IPS DF 6.9 (cell line): Measurements from ENCODE around the gene TGM4.
"Not testable (repeated sequence)": the region's sequence is repeated elsewhere in the genome, so short reads cannot be mapped to it uniquely, and the experiment has no call there.

Source experiments
- DNase-seq: peaks from one replicate; pipeline ENCODE4 v3.0.0-alpha.2; 2013; ENCODE audit warnings: low read depth, low spot score
- H3K27ac ChIP-seq: one replicate; pipeline ENCODE4 v1.5.1; 2013; ENCODE audit warnings: low read length, control low read depth
- H3K27me3 ChIP-seq: 2 replicates; pipeline ENCODE4 v1.6.1; 2013; ENCODE audit warnings: mild to moderate bottlenecking, low read length; ENCODE audit not compliant: control insufficient read depth, insufficient read depth
- H3K36me3 ChIP-seq: 2 replicates; pipeline ENCODE4 v1.6.1; 2013; ENCODE audit warnings: low read length; ENCODE audit not compliant: control insufficient read depth, insufficient read depth
- H3K4me1 ChIP-seq: 2 replicates; pipeline ENCODE4 v1.6.1; 2013; ENCODE audit warnings: low read length; ENCODE audit not compliant: control insufficient read depth, insufficient read depth
- H3K4me3 ChIP-seq: 2 replicates; pipeline ENCODE4 v1.5.1; 2013; ENCODE audit warnings: mild to moderate bottlenecking, low read length
- H3K9me3 ChIP-seq: 2 replicates; pipeline ENCODE4 v1.6.1; 2013; ENCODE audit warnings: low read length, inconsistent platforms; ENCODE audit not compliant: control insufficient read depth, insufficient read depth
- WGBS: extraction: QIAGEN DNeasy Blood & Tissue Kit; methylation state at CpG from one replicate; pipeline ENCODE4 v1.1.7; 2013; ENCODE audit warnings: mixed read lengths, missing lambda C conversion rate; ENCODE audit not compliant: insufficient read length, insufficient coverage; 5-methylcytosine and 5-hydroxymethylcytosine counted together

The TGM4 gene

DNA sequence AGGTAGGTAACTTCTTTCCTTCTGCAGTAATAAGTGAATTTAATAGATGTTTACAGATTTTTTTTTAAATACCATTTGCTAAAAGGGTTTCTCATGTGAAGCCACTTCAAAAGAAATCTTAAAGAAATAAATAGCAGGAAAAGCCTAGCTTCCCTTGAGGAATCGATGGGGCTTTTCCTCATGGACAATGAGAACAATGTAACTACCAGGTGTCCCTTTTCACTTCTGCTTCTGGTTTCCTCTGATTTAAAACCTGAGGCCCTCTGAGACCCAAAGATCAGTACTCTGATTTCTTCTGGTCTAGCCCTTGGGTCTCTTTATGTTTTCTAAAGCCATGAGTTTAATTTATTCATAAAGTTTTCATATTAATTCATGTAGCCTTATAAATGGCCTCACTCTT, 25.8 kb upstream of the TGM4 start:
- Histone ChIP-seq H3K36me3 (no peaks in the 10 kb centered on the region; the same call in 1 of the 2 replicates), H3K27ac (no peak overlapping the region), H3K4me1 (no peaks in the 10 kb centered on the region), H3K9me3 (no peaks in the 10 kb centered on the region), H3K4me3 (no peak overlapping the region), H3K27me3 (no peaks in the 10 kb centered on the region)
- no peak for DNase-seq
- no CpG with 5 or more reads among the region's 1 CpG for WGBS

GRCh38 chr3:44856663-44857062, 17.7 kb upstream of the TGM4 start:
- H3K36me3 ChIP-seq: not testable (repeated sequence)
- no CpG with 5 or more reads among the region's 6 CpGs for WGBS

GRCh38 chr3:44860117-44860516, 14.3 kb upstream of the TGM4 start:
- DNase-seq: no peak
- no peak overlapping the region for H3K27ac ChIP-seq
- no CpG with 5 or more reads among the region's 4 CpGs for WGBS
- no peaks in the 10 kb centered on the region for H3K27me3 ChIP-seq
- no peaks in the 10 kb centered on the region for H3K9me3 ChIP-seq
- H3K36me3 ChIP-seq: no peaks in the 10 kb centered on the region
- H3K4me3 ChIP-seq: no peak overlapping the region
- H3K4me1 ChIP-seq: no peaks in the 10 kb centered on the region

More at GRCh38 chr3:44856663-44857062, 17.7 kb upstream of the TGM4 start:
- DNase-seq, H3K4me1 ChIP-seq, H3K27ac ChIP-seq, H3K9me3 ChIP-seq, H3K27me3 ChIP-seq, H3K4me3 ChIP-seq: not testable (repeated sequence)

GRCh38 chr3:44861412-44862225, 12.8 kb upstream of the TGM4 start, which contains the start of gene TMEM42:
TMEM42 (plus strand) TSS chr3:44861912; CDS start chr3:44861925, 13 bp downstream.
- Histone ChIP-seq H3K27me3 (no peaks in the 10 kb centered on the region), H3K4me1 (no peaks in the 10 kb centered on the region), H3K9me3 (no peaks in the 10 kb centered on the region), H3K27ac (no peak within 1 kb of the TSS), H3K4me3 (peak within 1 kb of the TSS; percentile 73; the same call in 1 of the 2 replicates), H3K36me3 (no peaks in the 10 kb centered on the region)
- WGBS: no CpG with 5 or more reads among the region's 91 CpGs
- peak; percentile 85 for DNase-seq

- no peaks in the 10 kb centered on the region for H3K27me3 ChIP-seq
- no peak overlapping the region for H3K27ac ChIP-seq
- DNase-seq: no peak
- H3K9me3 ChIP-seq: no peaks in the 10 kb centered on the region
- peak overlapping the region; percentile 54; the same call in 1 of the 2 replicates for H3K4me3 ChIP-seq
- WGBS: no CpG with 5 or more reads among the region's 25 CpGs
- no peaks in the 10 kb centered on the region for H3K4me1 ChIP-seq
- H3K36me3 ChIP-seq: no peaks in the 10 kb centered on the region
Observed at GRCh38 chr3:44862226-44862637, 12.2 kb upstream of the TGM4 start.

GRCh38 chr3:44865272-44866035, 9.0 kb upstream of the TGM4 start:
- WGBS: no CpG with 5 or more reads among the region's 7 CpGs
- Histone ChIP-seq H3K36me3 (no peaks in the 10 kb centered on the region), H3K9me3 (no peaks in the 10 kb centered on the region), H3K4me3 (no peak overlapping the region), H3K27me3 (no peaks in the 10 kb centered on the region), H3K4me1 (no peaks in the 10 kb centered on the region), H3K27ac (no peak overlapping the region)
- no peak for DNase-seq

DNA sequence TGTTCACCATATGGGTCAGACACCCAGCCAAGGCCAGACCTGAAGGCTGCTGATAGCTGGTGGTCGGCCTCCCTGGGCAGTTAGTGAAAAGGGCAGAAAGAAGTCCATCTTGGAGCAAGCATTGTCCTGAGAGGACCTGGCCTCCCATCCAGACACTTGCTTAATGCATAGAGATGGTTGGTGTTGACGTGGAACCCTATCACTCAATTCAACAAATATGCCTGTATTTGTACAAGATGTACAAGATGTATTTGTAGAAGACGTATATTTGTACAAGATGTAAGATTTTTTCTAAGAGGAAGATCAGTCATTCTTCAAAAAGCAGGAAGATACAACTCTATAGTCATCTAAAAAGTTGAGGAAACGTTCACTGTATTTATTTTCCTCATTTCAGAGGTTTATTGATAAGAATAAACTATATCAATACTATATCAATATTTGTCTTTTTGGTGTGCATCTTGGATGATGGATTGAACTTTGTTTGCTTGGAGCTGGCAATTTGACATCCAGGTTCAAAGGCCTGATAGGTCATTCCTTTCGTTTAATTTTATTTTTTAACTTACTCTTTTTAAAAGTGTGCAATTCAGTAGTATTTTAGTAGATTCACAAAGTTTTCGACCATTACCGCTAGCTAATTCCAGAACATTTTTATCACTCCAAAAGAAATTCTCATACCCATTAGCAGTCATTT, 6.8 kb upstream of the TGM4 start:
- H3K27ac ChIP-seq: no peak overlapping the region
- H3K4me3 ChIP-seq: no peak overlapping the region
- H3K27me3 ChIP-seq: no peaks in the 10 kb centered on the region
- H3K9me3 ChIP-seq: no peaks in the 10 kb centered on the region
- WGBS: no CpG with 5 or more reads among the region's 7 CpGs
- no peaks in the 10 kb centered on the region for H3K4me1 ChIP-seq
- no peak for DNase-seq
- no peaks in the 10 kb centered on the region for H3K36me3 ChIP-seq

GRCh38 chr3:44870375-44871061, 3.9 kb upstream of the TGM4 start:
- no CpG with 5 or more reads among the region's 8 CpGs for WGBS
- Histone ChIP-seq H3K36me3 (no peaks in the 10 kb centered on the region), H3K27me3 (no peaks in the 10 kb centered on the region), H3K27ac (no peak overlapping the region), H3K4me1 (no peaks in the 10 kb centered on the region), H3K9me3 (no peaks in the 10 kb centered on the region), H3K4me3 (no peak overlapping the region)
- DNase-seq: no peak

- Histone ChIP-seq H3K4me1 (no peaks in the 10 kb centered on the region), H3K36me3 (no peaks in the 10 kb centered on the region), H3K4me3 (no peak overlapping the region), H3K27ac (no peak overlapping the region), H3K9me3 (no peaks in the 10 kb centered on the region), H3K27me3 (no peaks in the 10 kb centered on the region)
- DNase-seq: no peak
- WGBS: no CpG with 5 or more reads among the region's 3 CpGs
Observed at GRCh38 chr3:44875596-44875995, 1.2 kb downstream of the TGM4 start.

DNA sequence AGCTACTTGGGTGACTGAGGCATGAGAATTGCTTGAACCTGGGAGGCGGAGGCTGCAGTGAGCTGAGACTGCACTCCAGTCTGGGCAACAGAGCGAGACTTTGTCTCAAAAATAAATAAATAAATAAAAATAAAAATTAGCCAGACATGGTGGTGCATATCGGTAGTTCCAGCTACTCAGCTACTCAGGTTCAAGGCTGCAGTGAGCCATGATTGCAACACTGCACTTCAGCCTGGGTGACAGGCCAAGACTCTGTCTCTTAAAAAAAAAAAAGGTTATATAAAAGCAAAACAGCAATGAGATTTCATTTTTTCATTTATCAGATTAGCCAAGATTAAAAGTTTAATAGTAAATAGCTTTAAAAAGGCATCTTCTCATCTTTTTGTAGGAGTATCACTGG, 2.9 kb downstream of the TGM4 start:
- WGBS: no CpG with 5 or more reads among the region's 3 CpGs

More for the DNA sequence above, 2.9 kb downstream of the TGM4 start:
- Histone ChIP-seq H3K9me3 (no peaks in the 10 kb centered on the region), H3K27ac (no peak overlapping the region), H3K4me1 (no peaks in the 10 kb centered on the region), H3K27me3 (no peaks in the 10 kb centered on the region), H3K4me3 (no peak overlapping the region), H3K36me3 (no peaks in the 10 kb centered on the region)
- no peak for DNase-seq
